ENCODE measurements around the gene LRRC45. TPM values are rescaled to one million over a fixed set of nuclear protein-coding genes. Genes with fewer than 3 reads are reported as not detected.

LRRC45 gene
- total and polyA plus RNA-seq, 2 donors (not counting 3 experiments of a cell fraction or from before 2014, with no cell fraction given) = 7.6 to 22.9 TPM

GRCh38 chr17:82008258-82008940, 14.7 kb upstream of the LRRC45 start:
- no peaks in the 10 kb centered on the region for H3K9me3 ChIP-seq (replicated peaks; ENCODE audit: control insufficient read depth, insufficient read depth, low read length)
- H3K27ac ChIP-seq (ENCODE audit: insufficient read depth, low read depth, low read length) = no peak overlapping the region
- H4K20me1 ChIP-seq (replicated peaks; ENCODE audit: control insufficient read depth, extremely low read depth, insufficient read depth, low read length) = no peaks in the 10 kb centered on the region
- ChIA-PET POLR2A (no interaction called here), CTCF (interaction anchor here (1.6 kb wide), 1 partner anchor 49 kb away, joined by 7 read pairs; no protein-coding TSS in a partner anchor)
- H3K27me3 ChIP-seq (ENCODE audit: control insufficient read depth in 2 of 2, insufficient read depth in 2 of 2, low read length in 2 of 2) = no peaks in the 10 kb centered on the region
- H2AFZ ChIP-seq (ENCODE audit: low read depth, low read length) = no peak overlapping the region
- no peak overlapping the region for H3K4me3 ChIP-seq (replicated peaks in 1 of 3; ENCODE audit: insufficient read depth in 1 of 3, low read depth in 1 of 3, low read length in 3 of 3)
- peaks cover 7% of the 10 kb centered on the region for H3K4me1 ChIP-seq (ENCODE audit: control insufficient read depth, extremely low read depth, insufficient read depth, low read length)
- intact Hi-C loops (cut with micrococcal nuclease) (no loop called here), dilution Hi-C loops (cut with MboI; ENCODE audit: extremely low pct_ligation_motif_present, low sequenced_read_pairs) (no loop called here)
- H3K4me2 ChIP-seq (ENCODE audit: insufficient read depth, low read length) = no peak overlapping the region
- DNase-seq (ENCODE audit: low read depth, low spot score) (no peak), FAIRE-seq (no peak)
- no TSS peak for BruUV-seq (replicated peaks)
- no peaks in the 10 kb centered on the region for H3K79me2 ChIP-seq (ENCODE audit: control insufficient read depth, insufficient read depth, low read length)
- TF ChIP-seq GATA2 (IDR thresholded peaks at IDR 0.05; ENCODE audit: insufficient read depth, insufficient read length, low read depth, low read length) = no peak
- no peak for TF ChIP-seq JUN (IDR thresholded peaks at IDR 0.05; ENCODE audit: borderline replicate concordance, insufficient read depth, insufficient read length, low read depth)
- TF ChIP-seq FOS (IDR thresholded peaks at IDR 0.05; ENCODE audit: borderline replicate concordance, insufficient read depth, low read length) = no peak
- no peak for TF ChIP-seq EZH2 (IDR thresholded peaks at IDR 0.05; ENCODE audit: borderline replicate concordance, low read depth, low read length, severe bottlenecking)
- TF ChIP-seq MAX (IDR thresholded peaks at IDR 0.05; ENCODE audit: insufficient read depth, insufficient read length) = no peak
- TF ChIP-seq MYC (IDR thresholded peaks at IDR 0.05; ENCODE audit: low read depth, low read length) = no peak
- TF ChIP-seq POLR2A (IDR thresholded peaks at IDR 0.05; ENCODE audit: low read depth, low read length) = no peak
- TF ChIP-seq POLR2AphosphoS5 (IDR thresholded peaks at IDR 0.05; ENCODE audit: insufficient read depth, low read depth, low read length) = no peak
- no peak for TF ChIP-seq CTCF (IDR thresholded peaks at IDR 0.05; ENCODE audit: extremely low read depth in 1 of 2, insufficient read depth in 1 of 2, low read depth in 1 of 2, low read length in 2 of 2)
- no peak overlapping the region for H3K9ac ChIP-seq (replicated peaks; ENCODE audit: extremely low read depth, insufficient read depth, low read length)
- no peaks in the 10 kb centered on the region for H3K36me3 ChIP-seq (ENCODE audit: control insufficient read depth in 2 of 2, extremely low read depth in 1 of 2, insufficient read depth in 2 of 2, low read length in 2 of 2)
- no peaks in the 10 kb centered on the region for H3K9me1 ChIP-seq (replicated peaks; ENCODE audit: control insufficient read depth, extremely low read depth, insufficient read depth, low read length)

Measured in endothelial cell of umbilical vein (primary cell).